Kidney capillary endothelial cell (primary cell): ENCODE measurements around the gene JDP2.

Experiments
- DNase-seq: peaks from one replicate; pipeline ENCODE4 v3.0.0-alpha.2; 2018; ENCODE audit warnings: low spot score

JDP2 gene

GRCh38 chr14:75514673-75515628 lies 87.1 kb downstream of the JDP2 start:
- DNase-seq = no peak

GRCh38 chr14:75515629-75515996 lies 87.8 kb downstream of the JDP2 start:
- no peak for DNase-seq

- peak; percentile 42 for DNase-seq
These were observed 90.8 kb downstream of the JDP2 start for GRCh38 chr14:75518625-75519024.

- DNase-seq = no peak
These were observed 91.6 kb downstream of the JDP2 start for GRCh38 chr14:75519394-75519793.

- DNase-seq = no peak
These were observed 92.3 kb downstream of the JDP2 start for GRCh38 chr14:75519826-75520728.

GRCh38 chr14:75520852-75521251 lies 93.0 kb downstream of the JDP2 start:
- DNase-seq = no peak

GRCh38 chr14:75521415-75522199 lies 93.8 kb downstream of the JDP2 start:
- DNase-seq = no peak

- no peak for DNase-seq
These were observed 94.6 kb downstream of the JDP2 start, which contains the start of gene BATF for GRCh38 chr14:75522224-75522982. TSS of gene BATF (plus strand) at chr14:75522469. CDS start at chr14:75522683, 214 bp downstream.

- DNase-seq = no peak
These were observed 95.1 kb downstream of the JDP2 start for GRCh38 chr14:75522983-75523318.
